A673 (cell line): ENCODE measurements around the gene KAZN. TPM values are rescaled to one million over a fixed set of nuclear protein-coding genes. Genes with fewer than 3 reads are reported as not detected.

Experiments used
- BruUV-seq: library from RNA; stranded (reverse); fragments of 400-500 nt; replicated peaks from 2 replicates; lab custom pipeline; 2021; lab: Mats Ljungman, UMichigan
- CTCF ChIA-PET: fragments of 300-600 bp; sonication (Branson Sonifier 250); formaldehyde crosslinking; loops from one replicate; lab custom pipeline; 2022; ENCODE audit warnings: antibody characterized with exemption; lab: Charles Lee
- POLR2A ChIA-PET: fragments of 300-600 bp; sonication (Branson Sonifier 250); formaldehyde crosslinking; loops from one replicate; lab custom pipeline; 2022; ENCODE audit warnings: antibody characterized with exemption; ENCODE audit not compliant: low non-redundant PET; lab: Charles Lee
- DNase-seq: peaks from one replicate; pipeline ENCODE4 v3.0.0-alpha.2; 2015; ENCODE audit warnings: low spot score
- H3K27ac ChIP-seq: fragments of 200-600 bp; sonication (generic); 2 replicates; pipeline ENCODE4 v1.5.1; 2016; ENCODE audit warnings: mixed run types, low read depth, mild to moderate bottlenecking, mixed read lengths, antibody characterized with exemption, low read length; ENCODE audit not compliant: poor library complexity, severe bottlenecking
- H3K27me3 ChIP-seq: fragments of 200-600 bp; sonication (generic); replicated peaks from 2 replicates; pipeline ENCODE4 v1.6.1; 2017; ENCODE audit warnings: mixed run types, low read depth, mild to moderate bottlenecking, mixed read lengths, antibody characterized with exemption, low read length; ENCODE audit not compliant: insufficient read depth, poor library complexity
- H3K36me3 ChIP-seq: fragments of 200-600 bp; sonication (generic); 2 replicates; pipeline ENCODE4 v1.6.1; 2016; ENCODE audit warnings: mixed run types, mild to moderate bottlenecking, mixed read lengths, antibody characterized with exemption, low read length; ENCODE audit not compliant: insufficient read depth, poor library complexity, severe bottlenecking
- H3K4me1 ChIP-seq: fragments of 200-600 bp; sonication (generic); 2 replicates; pipeline ENCODE4 v1.6.1; 2017; ENCODE audit warnings: mixed run types, mild to moderate bottlenecking, mixed read lengths, antibody characterized with exemption, low read length; ENCODE audit not compliant: insufficient read depth, poor library complexity, severe bottlenecking
- H3K4me3 ChIP-seq: fragments of 200-600 bp; sonication (generic); 2 replicates; pipeline ENCODE4 v1.5.1; 2016; ENCODE audit warnings: low read depth, mixed run types, mild to moderate bottlenecking, mixed read lengths, low read length; ENCODE audit not compliant: poor library complexity, severe bottlenecking
- H3K9me3 ChIP-seq: fragments of 200-600 bp; sonication (generic); 2 replicates; pipeline ENCODE4 v1.6.1; 2016; ENCODE audit warnings: mixed run types, low read depth, mild to moderate bottlenecking, mixed read lengths, antibody characterized with exemption, low read length; ENCODE audit not compliant: poor library complexity, severe bottlenecking
- CTCF ChIP-seq: fragments of 300-800, 200-600 bp; sonication (generic); conservative IDR thresholded peaks from 2 replicates; pipeline ENCODE4 v1.5.1; 2017; ENCODE audit warnings: low read depth, mild to moderate bottlenecking, antibody characterized with exemption, low read length, moderate library complexity, mixed read lengths
- EZH2 ChIP-seq: fragments of 200-600 bp; sonication (generic); IDR thresholded peaks from 2 replicates; pipeline ENCODE4 v1.6.1; 2017; ENCODE audit warnings: borderline replicate concordance, low read depth, mild to moderate bottlenecking, mixed read lengths, antibody characterized with exemption, low read length; ENCODE audit not compliant: poor library complexity, severe bottlenecking
- intact Hi-C: fragments of 100-400 bp; cut with micrococcal nuclease; formaldehyde crosslinking; loops from one replicate; pipeline ENCODE4 v1.10.0; 2022; ENCODE audit not compliant: unreplicated experiment
- total RNA-seq: library from RNA; stranded (reverse); gene quantifications from 2 replicates; pipeline ENCODE4 v1.2.3, GENCODE V29; 2021

The KAZN gene
- total RNA-seq, 1 experiment from 2014 or later, result 8.0 TPM

GRCh38 chr1:15058261-15058660 is 459.8 kb downstream of the KAZN start:
- Histone ChIP-seq H3K27ac (no peak overlapping the region), H3K4me3 (no peak overlapping the region), H3K36me3 (no peaks in the 10 kb centered on the region), H3K9me3 (no peaks in the 10 kb centered on the region), H3K4me1 (no peaks in the 10 kb centered on the region), H3K27me3 (no peaks in the 10 kb centered on the region)
- ChIA-PET CTCF (no interaction called here), POLR2A (no interaction called here)
- no TSS peak for BruUV-seq
- TF ChIP-seq CTCF (no peak), EZH2 (no peak)
- no peak for DNase-seq
- intact Hi-C loops, result no loop called here

- TF ChIP-seq CTCF (no peak), EZH2 (no peak)
- no TSS peak for BruUV-seq
- no peak overlapping the region for H3K4me3 ChIP-seq
- ChIA-PET POLR2A (no interaction called here), CTCF (no interaction called here)
- H3K27ac ChIP-seq, result no peak overlapping the region
- no peaks in the 10 kb centered on the region for H3K9me3 ChIP-seq
- no peak for DNase-seq
- intact Hi-C loops, result no loop called here
- no peaks in the 10 kb centered on the region for H3K27me3 ChIP-seq
- no peaks in the 10 kb centered on the region for H3K4me1 ChIP-seq
- H3K36me3 ChIP-seq, result no peaks in the 10 kb centered on the region
Observed at GRCh38 chr1:15060104-15060503, 461.6 kb downstream of the KAZN start.

GRCh38 chr1:15062479-15063099 is 464.1 kb downstream of the KAZN start:
- DNase-seq, result peak; percentile 17
- no peaks in the 10 kb centered on the region for H3K9me3 ChIP-seq
- no peaks in the 10 kb centered on the region for H3K4me1 ChIP-seq
- intact Hi-C loops, result no loop called here
- TF ChIP-seq EZH2 (no peak), CTCF (peak; percentile 57)
- H3K27me3 ChIP-seq, result no peaks in the 10 kb centered on the region
- no peak overlapping the region for H3K4me3 ChIP-seq
- no peaks in the 10 kb centered on the region for H3K36me3 ChIP-seq
- ChIA-PET CTCF (no interaction called here), POLR2A (no interaction called here)
- H3K27ac ChIP-seq, result no peak overlapping the region
- BruUV-seq, result no TSS peak
